ENCODE measurements around the gene STX17.

Gene STX17

GRCh38 chr9:99907208-99907532 lies 716 bp downstream of the STX17 start:
- DNase-seq (ENCODE audit: low read depth): no peak

- DNase-seq (ENCODE audit: low read depth): no peak
Measured at GRCh38 chr9:99911600-99911999, 5.1 kb downstream of the STX17 start.

GRCh38 chr9:99916650-99917049 lies 10.2 kb downstream of the STX17 start:
- DNase-seq (ENCODE audit: low read depth): no peak

- no peak for DNase-seq (ENCODE audit: low read depth)
Measured at GRCh38 chr9:99918134-99918533, 11.7 kb downstream of the STX17 start.

GRCh38 chr9:99919930-99920329 lies 13.5 kb downstream of the STX17 start:
- no peak for DNase-seq (ENCODE audit: low read depth)

- DNase-seq (ENCODE audit: low read depth): no peak
Measured at GRCh38 chr9:99921875-99922710, 15.6 kb downstream of the STX17 start.

GRCh38 chr9:99922711-99923030 lies 16.2 kb downstream of the STX17 start:
- DNase-seq (ENCODE audit: low read depth): no peak

GRCh38 chr9:99925541-99925940 lies 19.1 kb downstream of the STX17 start:
- no peak for DNase-seq (ENCODE audit: low read depth)

GRCh38 chr9:99929652-99930051 lies 23.2 kb downstream of the STX17 start:
- DNase-seq (ENCODE audit: low read depth): no peak

- no peak for DNase-seq (ENCODE audit: low read depth)
Measured at GRCh38 chr9:99931155-99931840, 24.8 kb downstream of the STX17 start.

GRCh38 chr9:99936947-99937587 lies 30.6 kb downstream of the STX17 start:
- no peak for DNase-seq (ENCODE audit: low read depth)

- DNase-seq (ENCODE audit: low read depth): no peak
Measured at GRCh38 chr9:99947395-99947794, 40.9 kb downstream of the STX17 start.

- no peak for DNase-seq (ENCODE audit: low read depth)
Measured at GRCh38 chr9:99948482-99948881, 42.0 kb downstream of the STX17 start.

GRCh38 chr9:99948896-99949295 lies 42.4 kb downstream of the STX17 start:
- no peak for DNase-seq (ENCODE audit: low read depth)

GRCh38 chr9:99953861-99954507 lies 47.5 kb downstream of the STX17 start:
- no peak for DNase-seq (ENCODE audit: low read depth)

- DNase-seq (ENCODE audit: low read depth): no peak
Measured at GRCh38 chr9:99954819-99955218, 48.4 kb downstream of the STX17 start.

GRCh38 chr9:99955606-99956005 lies 49.2 kb downstream of the STX17 start:
- no peak for DNase-seq (ENCODE audit: low read depth)

GRCh38 chr9:99962680-99963261 lies 56.3 kb downstream of the STX17 start:
- no peak for DNase-seq (ENCODE audit: low read depth)

- DNase-seq (ENCODE audit: low read depth): no peak
Measured at GRCh38 chr9:99964336-99964735, 57.9 kb downstream of the STX17 start.

GRCh38 chr9:99966001-99966400 lies 59.5 kb downstream of the STX17 start:
- no peak for DNase-seq (ENCODE audit: low read depth)

- no peak for DNase-seq (ENCODE audit: low read depth)
Measured at GRCh38 chr9:99966716-99967115, 60.3 kb downstream of the STX17 start.

GRCh38 chr9:99967457-99967856 lies 61.0 kb downstream of the STX17 start:
- DNase-seq (ENCODE audit: low read depth): no peak

- DNase-seq (ENCODE audit: low read depth): no peak
Measured at GRCh38 chr9:99970481-99970880, 64.0 kb downstream of the STX17 start.
